Endothelial cell (in vitro differentiated cells): ENCODE data around the gene NRXN3. TPM values are rescaled to one million over a fixed set of nuclear protein-coding genes. Genes with fewer than 3 reads are reported as not detected.

Experiments
- DNase-seq: peaks from one replicate; pipeline ENCODE4 v3.0.0; 2021; ENCODE audit warnings: low spot score
- H3K27ac Mint-ChIP-seq: one replicate; pipeline ENCODE4 v1.8.0; 2021; ENCODE audit warnings: mixed read lengths, inconsistent platforms; ENCODE audit not compliant: unreplicated experiment
- H3K27me3 Mint-ChIP-seq: one replicate; pipeline ENCODE4 v1.8.0; 2021; ENCODE audit warnings: mild to moderate bottlenecking, moderate library complexity, mixed read lengths, inconsistent platforms; ENCODE audit not compliant: unreplicated experiment
- H3K36me3 Mint-ChIP-seq: one replicate; pipeline ENCODE4 v1.8.0; 2021; ENCODE audit warnings: mild to moderate bottlenecking, low read depth, mixed read lengths, inconsistent platforms; ENCODE audit not compliant: unreplicated experiment
- H3K4me1 Mint-ChIP-seq: one replicate; pipeline ENCODE4 v1.8.0; 2021; ENCODE audit warnings: mild to moderate bottlenecking, mixed read lengths, inconsistent platforms; ENCODE audit not compliant: unreplicated experiment
- H3K4me3 Mint-ChIP-seq: one replicate; pipeline ENCODE4 v1.8.0; 2021; ENCODE audit warnings: mild to moderate bottlenecking, mixed read lengths, inconsistent platforms; ENCODE audit not compliant: unreplicated experiment
- H3K9me3 Mint-ChIP-seq: one replicate; pipeline ENCODE4 v1.8.0; 2021; ENCODE audit warnings: mixed read lengths, inconsistent platforms; ENCODE audit not compliant: unreplicated experiment
- CTCF ChIP-seq: fragments of 200-600 bp; sonication (generic); IDR thresholded peaks from one replicate; pipeline ENCODE4 v1.5.0; 2021; ENCODE audit warnings: antibody characterized with exemption; ENCODE audit not compliant: unreplicated experiment
- total RNA-seq: library from RNA; stranded (reverse); fragmentation: NEBNext Ultra II Directional; extraction: Animal tissue kit (Norgen Biotek cat#: 25700); gene quantifications from one replicate; pipeline ENCODE4 v1.2.1, GENCODE V29; 2021; ENCODE audit not compliant: unreplicated experiment

The NRXN3 gene
- total RNA-seq, 1 donor from 2014 or later = 2.3 TPM

GRCh38 chr14:79658769-79659168 lies 1488.6 kb downstream of the NRXN3 start:
- no peak for TF ChIP-seq CTCF
- Mint-ChIP-seq H3K4me1 (no peaks in the 10 kb centered on the region), H3K27ac (no peak overlapping the region), H3K9me3 (no peaks in the 10 kb centered on the region), H3K27me3 (no peaks in the 10 kb centered on the region), H3K36me3 (no peaks in the 10 kb centered on the region), H3K4me3 (no peak overlapping the region)
- DNase-seq = no peak

GRCh38 chr14:79660053-79660939 lies 1490.1 kb downstream of the NRXN3 start:
- H3K27me3 Mint-ChIP-seq = no peaks in the 10 kb centered on the region
- no peak overlapping the region for H3K4me3 Mint-ChIP-seq

GRCh38 chr14:79661752-79662151 lies 1491.6 kb downstream of the NRXN3 start:
- no peaks in the 10 kb centered on the region for H3K9me3 Mint-ChIP-seq
- no peaks in the 10 kb centered on the region for H3K4me1 Mint-ChIP-seq
- H3K27me3 Mint-ChIP-seq = no peaks in the 10 kb centered on the region
- H3K27ac Mint-ChIP-seq = no peak overlapping the region
- H3K4me3 Mint-ChIP-seq = no peak overlapping the region
- TF ChIP-seq CTCF = no peak
- DNase-seq = no peak
- no peaks in the 10 kb centered on the region for H3K36me3 Mint-ChIP-seq

More at GRCh38 chr14:79660053-79660939, 1490.1 kb downstream of the NRXN3 start:
- Mint-ChIP-seq H3K27ac (no peak overlapping the region), H3K9me3 (no peaks in the 10 kb centered on the region), H3K4me1 (no peaks in the 10 kb centered on the region), H3K36me3 (no peaks in the 10 kb centered on the region)
- TF ChIP-seq CTCF = no peak
- DNase-seq = no peak

GRCh38 chr14:79663453-79663852 lies 1493.3 kb downstream of the NRXN3 start:
- DNase-seq = no peak
- Mint-ChIP-seq H3K9me3 (no peaks in the 10 kb centered on the region), H3K4me1 (no peaks in the 10 kb centered on the region), H3K27ac (no peak overlapping the region), H3K4me3 (no peak overlapping the region), H3K36me3 (no peaks in the 10 kb centered on the region), H3K27me3 (no peaks in the 10 kb centered on the region)
- TF ChIP-seq CTCF = no peak

- TF ChIP-seq CTCF = no peak
- Mint-ChIP-seq H3K27ac (no peak overlapping the region), H3K36me3 (no peaks in the 10 kb centered on the region), H3K9me3 (no peaks in the 10 kb centered on the region), H3K27me3 (no peaks in the 10 kb centered on the region), H3K4me3 (no peak overlapping the region), H3K4me1 (no peaks in the 10 kb centered on the region)
- no peak for DNase-seq
Observed at GRCh38 chr14:79665556-79665955, 1495.4 kb downstream of the NRXN3 start.
